A172 (cell line): ENCODE measurements around the gene TEAD1. TPM values are rescaled to one million over a fixed set of nuclear protein-coding genes. Genes with fewer than 3 reads are reported as not detected.
A peak's percentile ranks its signal among the peaks of the same experiment; 100 is the strongest.

Source experiments
- DNase-seq: peaks from one replicate; pipeline ENCODE4 v3.0.0-alpha.2; 2015; ENCODE audit warnings: low spot score
- total RNA-seq: library from RNA; depleted of rRNA; stranded (reverse); fragments of >200 nt; shearing (Covaris generic); gene quantifications from 2 replicates; pipeline ENCODE4 v1.2.3, GENCODE V29; 2014; rRNA removed

The TEAD1 gene
- 69.5 and 92.5 TPM in 2 replicates for total RNA-seq

DNA sequence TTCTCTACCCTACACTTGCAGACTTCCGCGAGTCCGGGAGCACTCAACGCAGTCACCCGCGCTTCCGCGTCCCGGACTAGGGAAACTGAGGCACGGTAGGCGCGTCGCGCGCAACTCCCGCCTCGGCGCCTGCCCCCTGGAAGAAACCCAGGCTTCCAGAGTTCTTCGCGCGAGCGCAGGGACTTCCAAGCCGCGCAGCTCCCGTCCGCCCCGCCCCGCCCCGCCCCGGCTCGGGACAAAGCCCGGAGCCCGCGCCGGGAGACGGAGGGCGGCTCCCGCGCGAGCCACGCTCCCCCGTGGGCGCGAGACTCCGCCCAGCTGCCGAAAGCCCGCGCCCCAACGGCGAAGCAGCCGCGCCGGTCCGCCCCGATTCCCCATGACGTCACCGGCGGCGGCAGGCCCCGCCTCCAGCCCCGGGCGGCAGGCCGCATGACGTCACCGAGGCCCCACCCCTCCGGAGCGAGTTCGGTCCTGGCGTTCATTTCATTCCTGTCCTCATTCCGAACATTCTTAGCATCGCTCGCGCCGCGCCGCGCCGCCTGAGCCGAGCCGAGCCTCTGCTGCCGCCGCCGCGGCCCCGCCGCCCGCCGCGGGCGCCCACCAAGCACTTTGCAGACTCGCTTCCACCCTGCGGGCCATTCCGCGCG lies at the start of gene TEAD1:
Gene TEAD1 (plus strand): TSS at position 498 of the 647 bp plus-strand sequence.
- peak; percentile 89 for DNase-seq

DNA sequence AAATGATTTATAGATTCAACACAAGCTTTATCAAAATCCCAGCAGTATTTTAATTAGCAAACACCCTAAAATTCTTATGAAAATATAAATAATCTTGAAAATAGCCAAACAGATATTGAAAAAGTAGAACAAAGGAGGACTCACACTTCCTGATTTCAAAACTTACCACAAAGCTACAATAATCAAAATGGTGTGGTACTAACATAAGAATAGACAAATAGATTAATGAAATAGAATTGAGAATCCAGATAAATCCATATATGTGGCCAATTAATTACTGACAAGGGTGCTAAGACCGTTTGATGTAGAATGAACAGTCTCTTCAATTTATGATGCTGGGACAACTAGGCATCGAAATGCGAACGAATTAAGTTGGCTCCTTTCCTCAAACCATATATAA lies 49.6 kb upstream of the TEAD1 start:
- DNase-seq: no peak

DNA sequence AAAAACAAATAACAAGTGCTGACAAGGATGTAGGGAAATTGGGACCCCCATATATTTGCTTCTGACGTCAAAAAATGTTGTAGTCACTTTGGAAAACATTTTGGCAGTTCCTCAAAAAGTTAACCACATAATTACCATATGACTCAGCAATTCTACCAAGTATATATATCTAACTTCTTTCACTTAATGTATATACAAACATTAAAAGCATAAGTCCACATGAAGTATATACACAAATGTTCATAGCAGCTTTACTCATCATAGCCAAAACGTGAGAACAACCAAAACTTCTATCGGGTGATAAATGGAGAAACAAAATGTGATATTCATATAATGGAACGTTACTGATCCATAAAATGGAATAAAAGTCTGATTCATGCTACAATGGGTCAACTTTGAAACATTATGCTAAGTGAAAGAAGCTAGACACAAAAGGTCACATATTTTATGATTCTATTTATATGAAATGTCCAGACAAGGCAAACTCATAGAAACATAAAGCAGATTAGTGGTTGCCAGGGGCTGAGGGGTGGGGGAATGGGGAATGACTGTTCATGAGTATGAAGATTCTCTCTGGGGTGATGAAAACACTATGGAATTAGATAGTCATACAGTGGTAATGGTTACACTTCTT lies 48.7 kb upstream of the TEAD1 start:
- DNase-seq: peak; percentile 18

DNA sequence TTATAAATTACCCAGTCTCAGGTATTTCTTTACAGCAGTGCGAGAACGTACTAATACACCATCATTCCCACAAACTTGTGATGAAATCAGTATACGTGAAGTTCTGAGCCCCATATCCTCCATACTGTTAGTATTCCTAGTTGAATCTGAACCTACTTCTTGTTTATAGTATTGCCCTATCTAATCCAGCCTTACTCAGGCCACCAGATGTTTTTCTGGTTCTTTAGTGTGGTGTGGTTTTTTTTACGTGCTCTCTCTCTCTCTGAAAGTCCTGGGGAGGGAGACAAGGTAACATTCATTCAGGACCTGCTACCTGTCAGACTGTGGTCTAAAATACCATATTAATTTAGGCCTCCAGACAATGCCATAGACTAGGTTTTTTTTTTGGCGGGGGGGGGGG lies 47.6 kb upstream of the TEAD1 start:
- no peak for DNase-seq

DNA sequence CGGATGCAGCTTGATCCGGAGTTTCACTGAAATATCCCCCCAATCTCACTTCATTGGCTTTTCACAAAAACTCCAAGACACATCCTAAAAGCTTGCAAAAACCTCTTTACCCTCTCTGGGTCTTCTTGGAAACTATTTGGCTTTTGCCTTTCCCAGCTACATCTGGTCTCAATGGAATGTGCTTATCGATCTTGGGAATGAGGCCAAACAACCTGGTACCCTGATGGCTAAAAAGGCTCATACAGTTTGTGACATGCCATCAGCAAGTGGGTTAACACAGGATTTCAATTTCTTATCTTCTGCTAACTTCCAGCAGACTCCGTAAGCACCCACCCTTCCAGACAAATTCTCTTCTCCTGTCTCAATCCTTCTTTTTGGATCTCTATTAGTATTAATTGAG lies 45.9 kb upstream of the TEAD1 start:
- no peak for DNase-seq

DNA sequence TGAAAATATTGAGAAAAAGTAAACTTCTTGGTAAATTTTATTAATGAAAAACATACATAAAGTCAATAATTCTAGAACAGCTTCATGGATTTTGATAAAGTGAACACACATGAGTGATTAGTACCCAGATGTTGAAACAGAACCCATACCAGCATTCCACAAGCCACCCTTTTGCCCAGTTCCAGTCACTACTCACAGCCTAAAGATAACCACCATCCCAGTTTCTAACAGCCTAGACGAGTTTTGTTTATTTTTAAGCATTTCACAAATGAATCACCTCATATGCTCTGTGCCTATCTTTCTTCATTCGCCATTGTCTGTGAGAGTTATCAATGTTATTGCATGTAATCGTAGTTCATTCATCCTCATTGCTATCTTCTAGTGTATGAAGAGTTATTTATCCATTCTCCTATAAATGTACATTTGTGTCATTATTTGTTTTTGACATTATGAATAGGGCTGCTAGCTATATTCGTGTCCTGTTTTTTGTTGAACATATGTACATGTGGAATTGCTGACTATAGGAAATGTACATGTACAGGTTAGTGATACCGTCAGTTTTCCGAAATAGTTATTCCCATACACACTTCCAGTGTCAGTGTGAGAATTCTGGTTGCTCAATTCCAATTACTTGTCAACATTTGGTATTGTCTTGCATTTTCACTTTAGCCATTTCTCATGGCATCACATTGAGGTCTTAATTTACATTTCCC lies 44.5 kb upstream of the TEAD1 start:
- no peak for DNase-seq

DNA sequence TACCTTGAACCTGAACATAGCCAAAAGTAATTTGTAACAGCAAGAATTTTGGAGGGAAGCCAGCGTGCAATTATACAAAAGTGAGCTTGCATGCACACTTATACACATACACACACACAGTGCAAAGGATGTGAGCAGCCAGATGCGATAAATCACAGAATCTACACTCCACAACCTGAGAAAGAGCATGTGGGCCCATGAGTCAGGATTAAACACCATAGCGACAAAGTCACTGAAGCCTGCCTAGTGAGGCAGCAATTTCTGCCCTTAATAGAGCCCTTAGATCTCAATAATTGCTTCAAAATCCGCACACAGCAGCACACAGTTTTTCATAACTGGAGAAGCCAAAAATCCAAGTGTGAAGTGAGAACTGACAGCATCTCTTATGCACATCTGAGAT lies 42.6 kb upstream of the TEAD1 start:
- DNase-seq: no peak

DNA sequence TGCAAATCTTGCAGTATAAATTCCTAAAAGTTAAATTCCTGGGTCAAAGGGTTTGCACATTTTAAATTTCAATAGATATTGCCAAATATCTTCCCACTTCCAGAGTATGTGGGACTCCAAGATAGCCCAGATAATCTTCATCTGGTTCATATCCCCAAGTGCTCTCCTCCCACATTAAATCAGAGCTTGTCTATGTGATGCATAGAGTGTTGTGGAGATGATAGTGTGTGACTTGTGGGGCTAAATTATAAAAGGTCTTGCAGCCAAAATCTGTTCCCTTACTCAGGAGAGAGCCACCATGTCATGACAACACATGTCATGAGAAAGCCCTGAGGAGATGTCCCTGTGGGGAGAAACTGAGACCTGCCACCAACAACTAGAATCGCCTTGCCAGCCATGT lies 39.9 kb upstream of the TEAD1 start:
- no peak for DNase-seq

DNA sequence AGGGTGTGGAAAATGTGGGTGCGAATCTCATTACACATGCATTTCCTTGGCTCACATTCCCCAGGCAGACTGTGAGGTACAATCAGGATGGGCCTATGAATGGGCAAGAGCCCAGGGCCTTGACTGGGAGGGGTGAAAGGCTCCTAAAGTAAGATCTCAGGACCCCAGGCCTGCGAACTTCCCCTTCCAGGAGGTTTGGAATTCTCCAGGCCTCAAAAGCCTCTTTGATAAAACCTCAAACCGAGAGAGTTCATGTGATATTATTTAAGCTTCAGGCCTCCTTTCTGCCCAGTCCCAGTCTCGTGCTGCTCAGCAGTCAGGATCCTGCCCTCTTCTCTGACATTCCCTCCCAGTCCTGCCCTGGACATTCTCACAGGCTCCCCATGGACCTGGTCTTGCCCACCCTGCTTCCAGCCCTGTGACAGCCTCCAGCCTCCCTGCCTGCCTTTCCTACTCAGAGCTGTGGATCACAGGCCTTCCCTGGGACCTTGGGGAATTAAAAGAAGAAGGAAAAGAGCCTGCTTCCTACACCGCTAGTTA lies 37.3 kb upstream of the TEAD1 start:
- no peak for DNase-seq

DNA sequence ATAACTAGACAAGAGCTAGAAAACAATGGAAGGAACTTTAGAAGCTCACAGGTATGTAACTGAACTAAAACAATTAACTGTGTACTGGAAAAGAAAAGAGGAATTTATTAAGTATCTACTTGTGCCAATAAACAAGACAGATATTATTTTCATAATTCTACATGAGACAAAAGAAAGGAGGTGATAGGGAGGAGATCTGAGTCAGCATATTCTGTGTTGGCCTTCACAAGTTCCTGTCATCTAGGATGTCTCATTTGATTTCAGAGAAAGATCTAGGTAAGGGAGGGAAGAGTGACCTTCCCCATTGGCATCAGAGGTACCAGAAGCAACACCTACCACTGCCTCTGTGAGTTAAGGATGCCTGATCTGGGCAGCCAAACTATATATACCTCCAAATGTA lies 34.8 kb upstream of the TEAD1 start:
- DNase-seq: no peak

DNA sequence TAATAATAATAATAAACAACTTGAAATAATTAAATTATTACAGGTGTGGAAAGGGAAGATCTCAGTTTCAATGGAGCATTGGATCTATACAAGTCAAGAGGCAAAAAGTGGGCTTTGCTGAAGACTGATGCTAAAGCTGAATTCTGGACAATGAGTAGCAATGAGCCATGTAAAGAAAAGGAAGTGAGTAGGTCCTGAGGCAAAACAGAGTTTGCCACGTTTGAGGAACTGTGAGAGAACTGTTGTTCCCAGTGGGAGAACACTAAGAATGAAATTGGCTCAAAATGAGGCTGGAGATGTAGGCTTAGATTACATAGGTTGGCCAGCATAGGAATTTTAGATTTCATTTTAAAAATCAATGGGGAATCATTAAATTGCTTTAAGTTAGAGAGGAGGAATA lies 33.9 kb upstream of the TEAD1 start:
- no peak for DNase-seq

DNA sequence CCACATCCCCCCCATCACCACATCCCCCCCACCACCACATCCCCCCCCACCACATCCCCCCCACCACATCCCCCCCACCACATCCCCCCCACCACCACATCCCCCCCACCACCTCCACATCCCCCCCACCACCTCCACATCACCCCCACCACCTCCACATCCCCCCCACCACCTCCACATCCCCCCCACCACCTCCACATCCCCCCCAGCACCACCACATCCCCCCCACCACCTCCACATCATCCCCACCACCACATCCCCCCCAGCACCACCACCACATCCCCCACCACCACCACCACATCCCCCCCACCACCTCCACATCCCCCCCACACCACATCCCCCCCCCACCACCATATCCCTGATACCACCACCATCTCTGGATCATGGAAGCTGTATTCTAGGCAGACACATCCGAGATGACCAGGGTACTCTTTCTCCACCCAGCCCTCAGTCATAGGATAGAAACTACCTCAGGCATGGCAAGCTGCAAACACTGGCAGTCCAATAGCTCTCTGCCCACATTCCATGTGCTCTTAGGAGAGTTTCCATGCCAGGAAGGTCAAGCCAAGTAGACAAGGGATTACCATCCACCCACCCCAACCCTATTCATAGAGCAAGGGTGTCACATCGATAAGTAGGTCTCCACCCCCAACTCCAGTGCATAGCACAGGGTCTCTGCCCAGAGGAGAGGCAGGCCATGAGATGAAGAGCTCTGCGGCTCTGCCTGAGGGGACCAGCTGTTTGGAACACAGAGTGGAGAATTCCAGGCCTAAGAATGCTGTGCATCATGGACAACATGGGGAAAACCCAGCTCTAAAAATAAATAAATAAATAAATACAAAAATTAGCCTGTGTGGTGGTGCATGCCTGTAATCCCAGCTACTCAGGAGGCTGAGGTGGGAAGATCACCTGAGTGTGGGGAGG lies 33.0 kb upstream of the TEAD1 start:
- DNase-seq: no peak

DNA sequence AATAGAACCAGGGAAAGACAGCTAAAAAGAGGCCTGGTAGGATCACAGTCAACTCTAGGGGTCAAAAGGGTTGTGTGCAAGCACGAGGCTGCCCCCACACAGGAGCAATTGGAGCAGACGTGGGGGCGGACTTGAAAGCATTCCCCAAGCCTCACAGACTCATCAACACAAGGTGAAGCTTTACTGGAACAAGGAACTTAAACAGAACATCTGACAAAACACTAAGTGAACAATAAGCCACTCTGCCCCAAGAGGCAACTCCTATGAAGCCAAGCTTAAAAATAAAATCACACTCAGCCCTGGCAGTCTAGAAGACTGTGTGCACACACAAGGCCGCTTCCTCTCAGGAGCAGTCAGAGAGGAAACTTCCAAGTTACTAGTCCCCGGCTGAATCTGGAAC lies 32.2 kb upstream of the TEAD1 start:
- DNase-seq: no peak

DNA sequence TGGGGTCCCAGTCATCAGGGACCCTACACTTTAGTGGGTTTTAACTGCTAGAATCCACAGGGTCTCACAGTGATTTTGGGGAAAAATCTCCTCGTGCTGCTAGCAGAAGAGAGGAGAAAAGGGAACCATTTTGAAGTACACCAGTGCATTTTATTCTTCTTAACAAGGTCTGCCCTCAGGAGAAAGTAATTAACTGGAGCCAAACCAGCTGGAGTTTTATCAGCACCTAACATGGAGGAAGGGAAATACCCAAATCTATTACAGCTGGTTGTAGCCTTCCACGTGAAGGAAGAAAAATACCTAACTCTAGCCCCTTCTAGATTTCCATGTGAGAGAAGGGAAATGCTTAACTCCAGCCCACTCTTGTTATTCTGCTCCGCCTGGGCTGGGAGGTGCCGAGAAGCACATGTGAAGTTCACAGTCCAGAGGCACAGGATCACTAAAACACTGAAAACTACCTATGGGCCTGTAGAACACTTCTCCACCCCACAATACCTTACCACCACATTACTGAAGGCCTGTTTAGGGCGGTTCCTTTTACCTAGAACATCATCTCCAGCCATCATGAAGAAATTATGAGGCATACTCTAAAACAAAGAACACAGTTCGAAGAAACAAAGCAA lies 31.3 kb upstream of the TEAD1 start:
- DNase-seq: no peak

DNA sequence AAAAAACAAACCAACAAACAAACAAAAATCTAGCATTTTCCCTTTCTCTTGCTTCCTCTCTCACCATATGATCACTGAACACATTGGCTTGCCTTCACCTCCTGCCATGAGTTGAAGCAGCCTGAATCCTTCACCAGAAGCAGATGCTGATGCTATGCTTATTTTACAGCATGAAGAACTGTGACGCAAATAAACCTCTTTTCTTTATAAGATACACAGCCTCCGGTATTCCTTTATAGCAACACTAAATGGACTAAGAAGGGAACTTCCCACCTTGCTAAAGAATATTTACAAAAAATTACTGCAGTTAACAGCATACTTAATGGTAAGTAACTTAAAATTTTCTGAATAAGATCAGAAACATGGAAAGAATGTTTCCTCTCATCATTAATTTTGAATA lies 27.7 kb upstream of the TEAD1 start:
- DNase-seq: no peak

DNA sequence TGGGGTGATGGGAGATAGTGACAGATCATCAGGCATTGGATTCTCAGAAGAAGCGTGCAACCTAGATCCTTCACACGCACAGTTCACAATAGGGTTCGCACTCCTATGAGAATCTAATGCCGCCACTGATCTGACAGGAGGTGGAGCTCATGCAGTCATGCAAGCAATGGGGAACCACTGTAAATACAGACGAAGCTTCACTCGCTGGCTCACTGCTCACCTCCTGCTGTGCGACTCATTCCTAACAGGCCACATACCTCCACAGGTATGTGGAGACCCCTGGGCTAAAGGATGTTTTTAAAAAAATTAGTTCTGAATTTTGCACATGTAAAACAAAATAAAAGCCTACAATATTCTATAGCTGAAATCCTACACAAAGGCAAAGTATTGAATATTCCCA lies 20.5 kb upstream of the TEAD1 start:
- DNase-seq: no peak

DNA sequence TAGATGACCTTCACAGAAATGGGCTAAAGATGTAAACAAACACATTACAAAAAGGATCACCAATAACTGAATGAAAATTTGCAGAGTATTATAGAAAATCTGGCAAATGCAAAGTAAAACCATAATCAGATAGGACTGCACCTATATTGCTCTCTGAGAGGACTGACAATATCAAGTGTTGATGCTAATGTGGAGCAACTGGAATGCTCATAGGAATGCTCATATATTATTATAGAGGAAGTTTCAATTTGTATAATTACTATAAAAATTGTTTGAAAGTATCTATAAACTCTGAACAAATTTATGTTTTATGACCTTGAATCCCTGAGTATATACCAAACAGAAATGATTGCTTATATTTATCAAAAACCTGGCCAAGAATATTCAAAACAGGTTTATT lies 18.4 kb upstream of the TEAD1 start:
- DNase-seq: no peak

DNA sequence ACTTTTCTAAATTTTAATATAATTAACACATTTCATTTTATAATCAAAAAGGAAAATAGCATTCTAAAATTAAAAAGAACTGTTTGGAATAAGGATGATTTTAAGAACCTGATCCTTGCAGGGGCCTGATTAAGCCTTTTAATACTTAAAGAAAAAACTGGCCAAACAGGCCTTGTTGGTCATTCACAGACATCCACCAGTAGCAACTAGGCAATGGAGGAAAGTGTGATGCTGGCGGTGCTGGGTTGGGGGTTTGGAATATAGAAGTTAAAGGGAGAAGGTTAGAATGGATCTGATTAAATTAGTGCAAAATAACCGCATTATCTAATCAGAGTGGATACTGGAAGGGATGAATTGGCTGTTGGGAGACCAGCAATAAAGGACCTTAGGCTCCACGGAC lies 16.9 kb upstream of the TEAD1 start:
- DNase-seq: no peak

DNA sequence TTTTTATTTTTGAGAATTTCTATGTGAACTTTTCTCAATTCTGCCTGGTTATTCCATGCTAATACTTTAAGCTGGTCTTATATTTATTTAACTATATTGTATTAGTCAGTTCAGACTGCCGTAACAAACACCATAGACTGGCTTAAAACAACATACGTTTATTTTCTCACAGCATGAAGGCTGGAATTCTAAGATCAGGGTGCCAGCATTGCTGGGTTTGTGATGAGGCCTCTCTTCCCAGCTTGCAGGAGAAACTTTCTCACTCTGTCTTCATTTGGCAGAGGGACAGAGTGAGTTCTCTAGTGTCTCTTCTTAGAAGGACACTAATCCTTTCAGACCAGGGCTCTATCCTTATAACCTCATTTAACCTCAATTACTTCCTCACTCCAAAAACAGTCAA lies 16.2 kb upstream of the TEAD1 start:
- no peak for DNase-seq

DNA sequence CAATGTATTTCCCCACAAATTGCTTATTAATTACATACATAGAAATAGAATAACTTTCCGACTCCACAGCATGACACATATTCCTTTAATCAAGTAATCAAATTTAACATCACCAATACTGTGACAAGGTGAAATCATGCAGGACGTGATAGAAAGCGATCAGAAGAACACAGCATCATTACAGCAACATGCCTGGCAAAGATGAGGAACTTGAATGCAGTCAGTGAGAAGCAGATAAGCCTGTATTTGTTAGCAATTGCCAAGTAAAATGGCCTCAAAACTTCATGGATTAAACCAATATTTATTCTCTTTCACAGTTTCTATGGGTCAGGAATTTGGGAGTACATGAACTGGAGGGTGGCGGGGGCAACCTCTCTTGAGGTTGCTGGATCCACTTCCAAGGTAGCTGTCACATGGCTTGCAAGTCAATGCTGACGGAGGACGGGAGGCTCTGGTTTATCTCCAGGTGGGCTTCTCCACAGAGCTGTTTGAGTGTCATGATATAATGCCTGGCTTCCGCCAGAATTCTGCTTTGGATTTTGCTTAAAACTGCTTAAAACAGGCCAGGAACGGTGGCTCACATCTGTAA lies 12.0 kb upstream of the TEAD1 start:
- no peak for DNase-seq

DNA sequence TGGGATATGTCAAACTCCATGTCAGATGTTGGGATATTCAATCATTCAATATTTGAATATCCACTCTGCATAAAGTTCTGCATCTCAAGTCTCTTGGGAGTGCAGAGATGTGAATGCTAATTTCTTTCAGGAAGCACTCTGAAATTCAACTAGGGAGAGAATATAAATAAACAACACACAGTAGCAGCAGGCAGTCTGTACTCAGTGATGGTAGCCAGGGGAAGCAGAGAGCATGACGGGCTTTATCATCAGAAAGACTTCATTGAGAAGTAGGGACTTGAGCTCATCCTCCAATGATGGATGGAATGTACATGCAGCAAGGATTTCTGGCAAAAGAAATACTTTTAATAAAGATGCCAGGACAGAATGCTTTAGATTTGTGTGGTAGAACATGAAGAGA lies 9.8 kb upstream of the TEAD1 start:
- DNase-seq: no peak
